Neural progenitor cell (in vitro differentiated cells): Measurements from ENCODE around the gene OSTM1. TPM values are rescaled to one million over a fixed set of nuclear protein-coding genes. Genes with fewer than 3 reads are reported as not detected.

Experiments used
- DNase-seq: peaks from one replicate; pipeline ENCODE4 v3.0.0-alpha.2; 2016; ENCODE audit warnings: low spot score
- H2AFZ ChIP-seq: fragments of 200-600 bp; sonication (generic); replicated peaks from 2 replicates; pipeline ENCODE4 v1.6.1; 2016; ENCODE audit warnings: antibody characterized with exemption
- H3F3A ChIP-seq: fragments of 200-600 bp; sonication (generic); 2 replicates; pipeline ENCODE4 v1.6.1; 2016; ENCODE audit warnings: antibody characterized with exemption, low read depth
- H3K27ac ChIP-seq: fragments of 200-600 bp; sonication (generic); 2 replicates; pipeline ENCODE4 v1.5.1; 2016; ENCODE audit warnings: mild to moderate bottlenecking
- H3K27me3 ChIP-seq: fragments of 200-600 bp; sonication (generic); 2 replicates; pipeline ENCODE4 v1.6.1; 2016; ENCODE audit warnings: mild to moderate bottlenecking, moderate library complexity
- H3K36me3 ChIP-seq: fragments of 200-600 bp; sonication (generic); 2 replicates; pipeline ENCODE4 v1.5.1; 2016
- H3K4me1 ChIP-seq: fragments of 200-600 bp; sonication (generic); 2 replicates; pipeline ENCODE4 v1.6.1; 2016; ENCODE audit warnings: mixed run types
- H3K4me2 ChIP-seq: fragments of 200-600 bp; sonication (generic); 2 replicates; pipeline ENCODE4 v1.6.1; 2016
- H3K4me3 ChIP-seq: fragments of 200-600 bp; sonication (generic); 2 replicates; pipeline ENCODE4 v1.5.1; 2016
- H3K79me2 ChIP-seq: fragments of 200-600 bp; sonication (generic); 2 replicates; pipeline ENCODE4 v1.6.1; 2016; ENCODE audit warnings: low read depth
- H3K9ac ChIP-seq: fragments of 200-600 bp; sonication (generic); 2 replicates; pipeline ENCODE4 v1.6.1; 2016
- H3K9me3 ChIP-seq: fragments of 200-600 bp; sonication (generic); 2 replicates; pipeline ENCODE4 v1.5.1; 2016; ENCODE audit warnings: low read depth
- H4K20me1 ChIP-seq: fragments of 200-600 bp; sonication (generic); 2 replicates; pipeline ENCODE4 v1.6.1; 2016; ENCODE audit warnings: low read depth
- H3K27ac Mint-ChIP-seq: 3 replicates; pipeline ENCODE4 v1.8.0; 2021; ENCODE audit warnings: mixed read lengths
- H3K27me3 Mint-ChIP-seq: 2 replicates; pipeline ENCODE4 v1.8.0; 2022; ENCODE audit warnings: low read depth, mild to moderate bottlenecking, inconsistent platforms, moderate library complexity, mixed read lengths; ENCODE audit not compliant: insufficient read depth
- H3K36me3 Mint-ChIP-seq: 3 replicates; pipeline ENCODE4 v1.8.0; 2021; ENCODE audit warnings: mixed read lengths
- H3K4me1 Mint-ChIP-seq: 3 replicates; pipeline ENCODE4 v1.8.0; 2021; ENCODE audit warnings: mixed read lengths
- H3K4me3 Mint-ChIP-seq: 3 replicates; pipeline ENCODE4 v1.8.0; 2021; ENCODE audit warnings: mild to moderate bottlenecking, moderate library complexity, mixed read lengths
- H3K9me3 Mint-ChIP-seq: 3 replicates; pipeline ENCODE4 v1.8.0; 2020; ENCODE audit warnings: mixed read lengths
- CTCF ChIP-seq: fragments of 200-600 bp; sonication (generic); IDR thresholded peaks from 2 replicates; pipeline ENCODE4 v1.5.1; 2017; ENCODE audit warnings: antibody characterized with exemption, mild to moderate bottlenecking
- EZH2 ChIP-seq: fragments of 200-600 bp; sonication (generic); IDR thresholded peaks from 2 replicates; pipeline ENCODE4 v1.6.1; 2017; ENCODE audit warnings: antibody characterized with exemption, mild to moderate bottlenecking, moderate library complexity
- EZH2phosphoT487 ChIP-seq: fragments of 200-600 bp; sonication (generic); IDR thresholded peaks from 2 replicates; pipeline ENCODE4 v1.6.1; 2017; ENCODE audit warnings: antibody characterized with exemption
- small RNA-seq: library from RNA; depleted of rRNA; stranded (forward); fragments of <200 nt; gene quantifications from one replicate; pipeline ENCODE3, GENCODE V24; 2015
- total RNA-seq: library from RNA; depleted of rRNA; stranded (reverse); fragments of >200 nt; gene quantifications from 2 replicates; pipeline ENCODE4 v1.2.3, GENCODE V29; 2015; ENCODE audit warnings: low replicate concordance

Gene OSTM1
- total RNA-seq, 1 donor from 2014 or later, result 42.8 TPM

DNA sequence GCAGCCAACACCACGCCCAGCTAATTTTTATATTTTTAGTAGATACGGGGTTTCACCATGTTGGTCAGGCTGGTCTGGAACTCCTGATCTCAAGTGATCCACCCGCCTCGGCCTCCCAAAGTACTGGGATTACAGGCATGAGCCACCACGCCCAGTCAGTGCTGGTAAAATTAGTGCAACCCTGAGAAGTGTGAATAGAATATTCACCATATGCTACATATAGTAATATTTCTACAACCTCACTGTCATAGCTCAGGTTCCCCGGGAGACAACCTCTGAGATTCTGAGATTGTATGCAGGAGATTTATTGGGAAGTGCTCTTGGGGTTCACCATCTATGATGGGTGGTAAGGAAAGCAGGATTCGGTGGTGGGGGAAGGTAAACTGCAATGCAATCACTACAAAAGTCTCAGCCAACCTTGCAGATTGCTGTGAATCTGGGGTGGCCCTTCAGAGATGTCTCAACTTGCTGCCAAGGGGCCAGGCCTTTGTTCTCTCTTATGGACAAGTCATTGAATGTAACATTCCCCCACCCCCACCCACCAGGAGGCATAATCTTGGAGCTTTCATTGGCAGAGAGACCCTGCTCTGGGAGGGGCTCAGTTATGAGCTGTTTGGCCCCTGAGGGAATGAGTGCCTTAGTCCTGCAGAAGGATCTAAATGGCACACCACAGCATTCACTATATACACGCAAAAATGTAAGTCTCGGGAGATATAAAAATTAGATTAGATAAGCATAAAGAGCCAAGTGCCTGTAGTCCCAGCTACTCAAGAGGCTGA lies 82.6 kb downstream of the OSTM1 start:
- Histone ChIP-seq H3K27ac (no peak overlapping the region), H3K9me3 (no peaks in the 10 kb centered on the region), H3K27me3 (no peaks in the 10 kb centered on the region), H4K20me1 (no peaks in the 10 kb centered on the region), H3K4me2 (no peak overlapping the region), H3K36me3 (no peaks in the 10 kb centered on the region), H2AFZ (no peak overlapping the region), H3K4me1 (no peaks in the 10 kb centered on the region), H3K4me3 (no peak overlapping the region), H3K9ac (no peak overlapping the region), H3F3A (no peaks in the 10 kb centered on the region), H3K79me2 (no peaks in the 10 kb centered on the region)
- H3K36me3 Mint-ChIP-seq, result no peaks in the 10 kb centered on the region
- no peaks in the 10 kb centered on the region for H3K9me3 Mint-ChIP-seq
- no peak for DNase-seq
- H3K4me1 Mint-ChIP-seq, result peaks cover 14% of the 10 kb centered on the region
- H3K27ac Mint-ChIP-seq, result no peak overlapping the region
- H3K4me3 Mint-ChIP-seq, result no peak overlapping the region
- TF ChIP-seq CTCF (no peak), EZH2phosphoT487 (no peak), EZH2 (no peak)
- no peaks in the 10 kb centered on the region for H3K27me3 Mint-ChIP-seq

Small RNAs within 50 kb of the gene (small RNA-seq; reads per million reads assigned to genes)
- not detected for gene RF00019

Other genes starting within 250 kb of the OSTM1 start
- gene SEC63, start 116.5 kb downstream of the OSTM1 start, total RNA-seq, result 15.9 and 20.7 TPM in 2 replicates
- 0.25 and 1.0 TPM in 2 replicates for gene NR2E1, start 91.3 kb upstream of the OSTM1 start, total RNA-seq
- 67.8 and 122 TPM in 2 replicates for gene SNX3, start 186.3 kb upstream of the OSTM1 start, total RNA-seq
- gene AFG1L, start 220.3 kb upstream of the OSTM1 start, total RNA-seq, result 2.9 and 8.3 TPM in 2 replicates